ENCODE data around the gene BRIP1.

GRCh38 chr17:61731330-61731729, 132.0 kb downstream of the BRIP1 start:
- TF ChIP-seq GATA2 (IDR thresholded peaks at IDR 0.05; ENCODE audit: low read depth, low read length): no peak
- TF ChIP-seq GATA3 (IDR thresholded peaks at IDR 0.05; ENCODE audit: low read depth, low read length): no peak
